PFSK-1 (cell line): ENCODE data around the gene CLIP1.

ENCODE experiments used
- FOXP2 ChIP-seq: optimal IDR thresholded peaks from 2 replicates; pipeline ENCODE3; 2011; ENCODE audit warnings: borderline replicate concordance, control low read depth, inconsistent platforms; ENCODE audit not compliant: insufficient read depth; ENCODE audit errors: extremely low read length, extremely low read depth
- POLR2AphosphoS5 ChIP-seq: IDR thresholded peaks from 2 replicates; pipeline ENCODE4 v1.6.1; 2012; ENCODE audit warnings: low read depth, mild to moderate bottlenecking, control low read depth, low read length, moderate library complexity
- SIN3A ChIP-seq: IDR thresholded peaks from 2 replicates; pipeline ENCODE4 v1.6.1; 2012; ENCODE audit warnings: mild to moderate bottlenecking, low read length, moderate library complexity, borderline replicate concordance; ENCODE audit not compliant: insufficient read depth
- TAF1 ChIP-seq: IDR thresholded peaks from 2 replicates; pipeline ENCODE4 v1.6.1; 2012; ENCODE audit warnings: low read length, control low read depth, borderline replicate concordance; ENCODE audit not compliant: insufficient read depth
- TF ChIP-seq, protein P1 (sequence below), 2 experiments: IDR thresholded peaks; 2 replicates each; pipeline versions ENCODE4 v1.6.1 to v1.8.0; 2011 to 2012; ENCODE audit warnings: low read depth in 2 of 2, low read length in 2 of 2, control low read depth in 1 of 2, inconsistent platforms in 1 of 2, mild to moderate bottlenecking in 1 of 2, moderate library complexity in 1 of 2; ENCODE audit not compliant: insufficient read depth in 1 of 2

Gene CLIP1

DNA sequence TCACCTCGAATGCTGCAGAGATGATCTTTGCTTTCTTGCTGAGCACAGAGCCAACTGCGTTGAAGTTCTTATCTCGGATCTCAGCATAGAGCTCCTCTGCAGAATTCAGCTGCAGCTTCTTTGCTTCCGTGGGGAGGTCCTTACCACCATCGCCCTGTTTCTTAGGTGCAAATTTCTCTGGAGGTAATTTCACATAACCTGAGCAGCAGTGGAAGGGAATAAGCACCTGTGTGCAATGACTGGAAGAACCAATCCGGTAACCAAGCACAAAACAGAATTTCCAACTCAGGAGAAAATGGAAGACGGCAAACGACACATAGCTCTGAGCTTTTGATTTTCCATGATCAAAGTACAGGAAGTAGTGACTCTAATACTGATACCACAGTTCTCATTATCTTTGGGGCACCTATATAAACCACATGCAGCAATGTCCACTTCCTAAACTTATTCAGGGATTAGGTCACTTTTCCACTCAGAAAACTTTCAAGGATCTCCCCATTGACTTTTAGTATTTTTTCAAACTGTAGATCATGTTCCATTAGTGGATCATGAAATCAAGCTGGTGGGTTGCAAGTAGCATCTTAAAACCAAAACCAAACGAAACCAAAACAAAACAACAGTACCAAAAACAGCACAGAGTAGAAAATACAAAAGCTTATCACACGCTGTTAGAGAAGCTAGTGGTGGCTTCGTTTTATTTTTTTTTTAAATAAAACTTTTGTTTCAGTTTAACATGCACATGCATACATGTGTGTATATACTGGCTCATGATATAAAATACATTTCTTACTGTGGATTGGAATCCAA is 177.7 kb downstream of the CLIP1 start:
- TF ChIP-seq SIN3A: no peak
- TF ChIP-seq POLR2AphosphoS5: no peak
- TF ChIP-seq FOXP2: no peak
- TF ChIP-seq TAF1: no peak
- TF ChIP-seq, protein P1, sequence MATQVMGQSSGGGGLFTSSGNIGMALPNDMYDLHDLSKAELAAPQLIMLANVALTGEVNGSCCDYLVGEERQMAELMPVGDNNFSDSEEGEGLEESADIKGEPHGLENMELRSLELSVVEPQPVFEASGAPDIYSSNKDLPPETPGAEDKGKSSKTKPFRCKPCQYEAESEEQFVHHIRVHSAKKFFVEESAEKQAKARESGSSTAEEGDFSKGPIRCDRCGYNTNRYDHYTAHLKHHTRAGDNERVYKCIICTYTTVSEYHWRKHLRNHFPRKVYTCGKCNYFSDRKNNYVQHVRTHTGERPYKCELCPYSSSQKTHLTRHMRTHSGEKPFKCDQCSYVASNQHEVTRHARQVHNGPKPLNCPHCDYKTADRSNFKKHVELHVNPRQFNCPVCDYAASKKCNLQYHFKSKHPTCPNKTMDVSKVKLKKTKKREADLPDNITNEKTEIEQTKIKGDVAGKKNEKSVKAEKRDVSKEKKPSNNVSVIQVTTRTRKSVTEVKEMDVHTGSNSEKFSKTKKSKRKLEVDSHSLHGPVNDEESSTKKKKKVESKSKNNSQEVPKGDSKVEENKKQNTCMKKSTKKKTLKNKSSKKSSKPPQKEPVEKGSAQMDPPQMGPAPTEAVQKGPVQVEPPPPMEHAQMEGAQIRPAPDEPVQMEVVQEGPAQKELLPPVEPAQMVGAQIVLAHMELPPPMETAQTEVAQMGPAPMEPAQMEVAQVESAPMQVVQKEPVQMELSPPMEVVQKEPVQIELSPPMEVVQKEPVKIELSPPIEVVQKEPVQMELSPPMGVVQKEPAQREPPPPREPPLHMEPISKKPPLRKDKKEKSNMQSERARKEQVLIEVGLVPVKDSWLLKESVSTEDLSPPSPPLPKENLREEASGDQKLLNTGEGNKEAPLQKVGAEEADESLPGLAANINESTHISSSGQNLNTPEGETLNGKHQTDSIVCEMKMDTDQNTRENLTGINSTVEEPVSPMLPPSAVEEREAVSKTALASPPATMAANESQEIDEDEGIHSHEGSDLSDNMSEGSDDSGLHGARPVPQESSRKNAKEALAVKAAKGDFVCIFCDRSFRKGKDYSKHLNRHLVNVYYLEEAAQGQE (IDR thresholded peaks at IDR 0.05; ENCODE audit: insufficient read depth in 1 of 2, low read depth in 2 of 2, low read length in 2 of 2): no peak

DNA sequence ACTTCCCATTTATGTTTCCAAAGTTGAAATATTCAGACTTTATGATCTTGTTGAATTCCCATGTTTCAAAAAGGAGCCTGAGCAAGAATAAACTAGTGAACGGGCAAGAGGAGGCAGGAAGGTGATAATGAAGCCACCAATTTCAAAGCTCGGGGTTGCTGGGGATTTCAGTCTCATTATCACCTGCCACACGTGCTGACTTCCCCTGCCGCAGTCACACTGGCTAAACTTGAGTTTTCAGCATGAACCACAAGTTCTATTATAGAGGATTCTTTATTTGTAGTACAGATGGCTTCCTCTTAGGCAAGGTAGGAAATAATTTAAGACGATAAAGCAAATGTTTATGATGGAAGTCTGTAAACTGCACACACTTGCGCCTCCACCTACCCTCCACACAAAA is 178.5 kb downstream of the CLIP1 start:
- no peak for TF ChIP-seq FOXP2
- no peak for TF ChIP-seq POLR2AphosphoS5
- no peak for TF ChIP-seq TAF1
- TF ChIP-seq SIN3A: no peak
- TF ChIP-seq, protein P1 (IDR thresholded peaks at IDR 0.05; ENCODE audit: insufficient read depth in 1 of 2, low read depth in 2 of 2, low read length in 2 of 2): no peak

DNA sequence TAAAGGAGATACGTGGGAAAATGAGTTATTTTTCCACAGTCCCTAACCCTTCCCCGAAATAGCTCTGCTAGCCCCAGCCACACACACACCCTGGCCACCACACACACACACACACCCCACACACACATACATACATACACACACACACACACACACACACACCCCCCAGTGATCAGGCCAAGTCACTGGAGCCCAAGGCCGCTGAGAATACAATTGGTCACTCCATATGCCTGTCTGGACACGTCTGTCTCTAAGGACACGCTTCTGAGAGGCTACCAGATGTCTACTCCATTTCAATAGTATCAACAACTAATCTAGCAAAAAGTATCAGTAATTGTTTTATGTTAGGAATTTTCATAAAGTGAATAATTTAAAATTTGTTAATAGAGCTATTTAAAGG is 183.6 kb downstream of the CLIP1 start:
- TF ChIP-seq, protein P1 (IDR thresholded peaks at IDR 0.05; ENCODE audit: insufficient read depth in 1 of 2, low read depth in 2 of 2, low read length in 2 of 2): no peak
- no peak for TF ChIP-seq POLR2AphosphoS5
- no peak for TF ChIP-seq SIN3A
- no peak for TF ChIP-seq TAF1
- TF ChIP-seq FOXP2: no peak

DNA sequence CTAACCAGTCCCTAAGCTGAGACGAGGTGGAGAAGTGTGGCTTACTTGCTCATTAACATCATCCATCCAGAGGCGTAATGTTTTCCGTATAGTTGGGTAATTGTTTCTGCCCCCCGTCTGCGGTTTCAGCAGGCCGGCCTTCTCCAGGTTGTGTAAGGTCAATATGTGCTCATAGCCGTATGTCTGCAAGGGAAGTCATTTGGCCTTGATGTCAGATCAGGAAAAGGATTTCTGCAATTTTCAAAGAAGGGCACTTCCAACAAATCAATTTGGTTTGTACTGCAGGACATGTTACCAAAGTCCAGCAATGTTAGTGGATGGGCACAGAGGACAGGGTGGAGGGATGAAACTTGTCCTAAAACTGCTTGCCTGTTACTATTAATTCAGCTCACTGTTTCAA is 186.7 kb downstream of the CLIP1 start:
- TF ChIP-seq SIN3A: no peak

DNA sequence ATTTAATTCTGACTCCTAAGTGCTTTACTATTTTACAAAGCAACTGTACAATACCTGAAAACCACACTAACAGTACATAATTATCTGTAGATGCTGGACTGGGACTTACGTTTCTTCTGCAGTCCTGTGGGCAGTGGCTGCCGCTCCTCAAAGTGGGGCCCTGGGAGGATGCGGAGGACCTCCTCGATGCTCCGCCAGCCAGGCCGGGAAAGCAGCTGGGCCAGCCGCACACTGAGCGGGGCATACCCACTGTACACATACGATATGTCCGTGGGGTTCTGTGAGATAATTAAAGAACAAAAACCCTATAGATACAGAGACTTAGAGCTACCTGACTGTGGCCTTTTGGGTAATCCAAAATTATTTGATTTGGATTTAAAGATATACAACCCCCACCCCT is 189.8 kb downstream of the CLIP1 start:
- TF ChIP-seq, protein P1 (IDR thresholded peaks at IDR 0.05; ENCODE audit: insufficient read depth in 1 of 2, low read depth in 2 of 2, low read length in 2 of 2): no peak
- no peak for TF ChIP-seq SIN3A
- TF ChIP-seq FOXP2: no peak
- no peak for TF ChIP-seq POLR2AphosphoS5
- no peak for TF ChIP-seq TAF1
